ENCODE results near the gene ZNF385C. TPM values are rescaled to one million over a fixed set of nuclear protein-coding genes. Genes with fewer than 3 reads are reported as not detected.

The ZNF385C gene
- polyA plus RNA-seq, 1 donor, result 8.0 TPM

GRCh38 chr17:42075789-42076188 lies 22.5 kb downstream of the ZNF385C start:
- DNase-seq, result no peak

GRCh38 chr17:42072323-42073187 lies 25.7 kb downstream of the ZNF385C start:
- DNase-seq, result peak; percentile 23

GRCh38 chr17:42071810-42072209 lies 26.5 kb downstream of the ZNF385C start:
- no peak for DNase-seq

GRCh38 chr17:42068979-42069378 lies 29.3 kb downstream of the ZNF385C start:
- DNase-seq, result no peak

GRCh38 chr17:42067371-42068091 lies 30.7 kb downstream of the ZNF385C start:
- DNase-seq, result peak; percentile 26

- no peak for DNase-seq
Measured at GRCh38 chr17:42065201-42065600, 33.1 kb downstream of the ZNF385C start.

GRCh38 chr17:42062681-42063080 lies 35.6 kb downstream of the ZNF385C start:
- DNase-seq, result no peak

GRCh38 chr17:42061646-42062487 lies 36.4 kb downstream of the ZNF385C start:
- no peak for DNase-seq

GRCh38 chr17:42060231-42060630 lies 38.0 kb downstream of the ZNF385C start:
- DNase-seq, result no peak

GRCh38 chr17:42059815-42060214 lies 38.5 kb downstream of the ZNF385C start:
- no peak for DNase-seq

- no peak for DNase-seq
Measured at GRCh38 chr17:42058063-42058462, 40.2 kb downstream of the ZNF385C start.

GRCh38 chr17:42056635-42057034 lies 41.6 kb downstream of the ZNF385C start:
- no peak for DNase-seq

GRCh38 chr17:42055496-42055895 lies 42.8 kb downstream of the ZNF385C start:
- DNase-seq, result no peak

- no peak for DNase-seq
Measured at GRCh38 chr17:42055027-42055426, 43.2 kb downstream of the ZNF385C start.

- no peak for DNase-seq
Measured at GRCh38 chr17:42053731-42054500, 44.4 kb downstream of the ZNF385C start.

GRCh38 chr17:42052346-42052877 lies 45.9 kb downstream of the ZNF385C start:
- no peak for DNase-seq

GRCh38 chr17:42051645-42052044 lies 46.6 kb downstream of the ZNF385C start:
- DNase-seq, result no peak

GRCh38 chr17:42051013-42051400 lies 47.3 kb downstream of the ZNF385C start:
- no peak for DNase-seq

- peak; percentile 53 for DNase-seq
Measured at GRCh38 chr17:42050393-42051012, 47.8 kb downstream of the ZNF385C start, which contains the start of gene C17orf113. TSS of gene C17orf113 (minus strand) at chr17:42050601. CDS start at chr17:42043376, 7,225 bp downstream.

- no peak for DNase-seq
Measured at GRCh38 chr17:42049834-42050392, 48.4 kb downstream of the ZNF385C start.

GRCh38 chr17:42047343-42047742 lies 50.9 kb downstream of the ZNF385C start:
- DNase-seq, result no peak

Data from hindlimb muscle (tissue), 1 donor.